ENCODE measurements around the gene LTBP3.

The LTBP3 gene

DNA sequence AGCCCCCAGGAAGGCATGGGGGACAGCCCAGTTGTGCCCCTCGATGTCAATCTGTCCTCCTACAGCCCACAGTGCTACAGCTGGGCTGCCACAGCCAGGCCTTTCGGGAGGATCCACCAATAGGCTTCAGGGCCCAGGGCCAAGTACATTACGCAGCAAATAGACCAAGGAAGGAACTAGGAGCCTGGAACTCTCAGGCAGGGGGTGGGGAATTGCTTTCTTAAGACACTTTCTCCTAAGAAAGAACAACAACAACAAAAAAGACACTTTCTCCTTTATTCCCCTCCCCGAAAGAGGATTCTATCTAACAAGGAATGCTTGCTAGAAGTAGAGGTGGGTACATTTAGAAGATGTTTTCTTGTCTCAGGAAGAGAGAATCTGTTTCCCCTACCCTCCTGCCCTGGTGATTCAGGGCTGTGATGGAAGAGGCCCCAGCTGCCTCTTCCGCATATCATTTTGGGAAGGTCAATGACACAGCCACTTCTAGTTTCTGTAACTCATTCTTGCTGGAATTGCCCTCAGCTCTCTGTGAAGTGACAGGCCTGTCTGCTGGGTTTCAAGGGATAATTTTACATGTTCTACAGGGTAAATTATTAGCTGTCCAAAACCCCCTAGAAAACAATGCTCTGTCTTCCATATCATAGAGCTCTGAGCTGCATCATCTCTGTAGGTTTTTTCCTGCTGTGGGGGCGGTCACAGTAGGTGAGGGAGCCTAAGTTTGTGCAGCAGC is 65.4 kb downstream of the LTBP3 start:
- peak; percentile 51 for DNase-seq

DNA sequence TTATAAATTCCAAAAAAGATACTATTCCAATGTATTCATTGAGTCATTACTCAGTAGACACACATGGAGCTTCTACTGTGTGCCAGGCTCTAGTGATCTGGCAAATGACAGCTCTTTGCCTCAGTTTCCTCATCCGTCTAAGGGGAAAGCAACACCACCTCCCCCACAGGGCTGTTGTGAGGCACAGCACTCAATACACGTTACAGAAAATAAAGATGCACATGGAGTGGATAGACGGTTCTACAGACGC is 65.8 kb downstream of the LTBP3 start:
- no peak for DNase-seq

DNA sequence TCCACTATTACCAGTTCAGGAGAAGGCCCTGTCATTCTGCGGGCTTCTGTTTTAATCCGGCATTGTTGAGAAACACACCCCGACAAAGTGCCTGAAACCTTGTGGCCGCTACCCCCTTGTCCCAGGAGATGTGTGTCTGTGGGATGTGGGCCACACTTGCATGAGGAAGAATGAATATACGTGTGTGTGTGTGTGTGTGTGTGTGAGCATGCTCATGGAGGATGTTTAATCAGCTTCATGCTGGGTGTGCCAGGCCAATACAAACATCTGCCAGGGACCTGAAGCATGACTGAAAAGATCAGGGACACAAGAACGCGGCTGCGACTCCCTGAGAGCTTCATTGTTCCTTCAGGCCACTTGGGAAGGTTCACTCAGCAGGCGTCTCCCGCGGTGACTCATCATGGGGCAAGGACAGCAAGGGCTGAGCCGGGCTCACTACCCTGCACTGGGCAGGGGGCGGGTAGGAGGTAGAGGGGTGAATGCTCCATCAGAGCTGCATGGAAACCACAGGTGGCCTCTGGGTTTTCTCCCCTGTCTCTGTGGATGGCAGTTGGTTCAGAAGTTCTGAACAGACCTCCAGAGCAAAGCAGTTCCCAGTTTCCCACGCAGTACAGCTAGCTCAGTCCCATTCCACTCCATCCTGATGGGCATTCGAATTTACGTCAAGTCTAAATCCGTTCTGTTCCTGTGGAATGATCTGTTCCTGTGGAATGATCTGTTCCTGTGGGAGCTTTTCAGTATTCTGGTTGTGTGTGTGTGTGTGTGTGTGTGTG is 66.4 kb downstream of the LTBP3 start:
- DNase-seq, result peak; percentile 86

DNA sequence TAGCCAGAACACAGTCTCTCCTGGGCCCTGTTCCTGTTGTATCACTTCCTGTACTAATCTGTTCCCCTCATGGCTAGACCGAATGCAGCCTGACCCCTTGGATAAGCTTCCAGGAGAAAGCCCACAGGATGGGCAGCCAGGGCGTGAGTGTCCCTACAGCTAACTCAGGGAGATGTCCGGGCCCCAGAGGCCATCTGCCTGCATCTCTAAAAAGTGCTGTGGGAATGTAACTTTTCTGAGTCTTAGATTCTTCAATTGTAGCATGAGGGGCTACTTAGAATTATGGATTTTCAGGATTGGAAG is 67.0 kb downstream of the LTBP3 start:
- no peak for DNase-seq

DNA sequence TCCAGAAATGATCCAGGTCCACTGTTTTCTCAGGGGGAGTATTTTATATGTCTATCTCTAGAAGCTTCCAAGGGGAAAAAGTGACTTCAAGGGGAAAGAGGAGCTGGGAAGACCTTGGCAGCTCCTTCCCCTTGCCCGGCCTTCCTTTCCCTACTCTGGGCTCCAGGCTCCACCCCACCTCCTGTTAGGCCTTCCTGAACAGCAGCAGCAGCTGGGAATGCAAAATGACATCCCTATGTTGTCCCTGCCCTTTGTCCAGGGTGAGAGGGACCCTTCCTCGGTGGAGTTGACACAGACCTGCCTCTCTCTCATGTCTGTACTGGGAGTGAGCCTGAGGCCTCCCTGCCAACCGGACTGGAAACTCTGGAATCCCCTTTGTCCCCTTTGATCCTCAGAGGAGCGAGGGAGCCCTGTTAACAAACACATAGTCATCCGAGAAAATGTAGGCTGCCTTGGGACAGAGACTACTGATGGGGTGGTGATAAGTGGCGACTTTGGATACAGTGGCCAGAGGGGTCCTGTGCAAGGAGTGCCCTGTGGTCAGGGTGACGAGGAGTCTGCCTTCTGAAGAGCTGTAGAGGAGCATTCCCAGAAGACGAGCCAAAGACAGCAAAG is 68.3 kb downstream of the LTBP3 start:
- peak; percentile 15 for DNase-seq

DNA sequence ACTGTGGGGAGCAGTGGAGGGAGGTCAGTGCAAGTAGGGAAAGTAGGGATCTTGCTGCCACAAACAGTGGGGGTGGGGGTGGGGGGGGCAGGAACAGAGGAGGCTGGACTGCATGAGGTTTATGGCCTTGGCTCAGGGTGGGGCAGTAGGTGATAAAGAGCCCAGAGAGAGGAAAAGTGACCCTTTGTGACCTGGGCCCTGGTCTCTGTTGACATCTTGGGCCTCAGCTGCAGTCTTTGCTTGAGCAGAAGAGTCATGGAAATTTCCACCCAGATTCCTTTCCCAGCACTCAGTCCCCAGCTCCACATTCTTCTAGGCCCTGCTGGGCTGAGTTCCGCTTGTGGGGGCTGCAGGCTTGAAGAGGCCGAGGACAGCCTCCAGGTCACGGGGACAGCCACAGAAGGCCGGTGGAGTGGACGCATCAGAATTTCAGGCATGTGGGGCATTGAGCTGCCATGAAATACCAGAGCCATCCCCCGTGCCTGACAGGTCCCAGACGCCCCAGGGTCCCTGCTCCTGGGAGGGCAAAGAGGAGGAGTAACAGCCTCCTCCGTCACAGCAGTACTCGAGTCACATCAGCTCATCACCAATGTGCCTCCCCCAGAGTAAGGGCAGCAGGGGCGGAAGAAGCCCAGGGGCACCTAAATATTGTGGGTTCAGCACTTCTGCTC is 69.0 kb downstream of the LTBP3 start:
- no peak for DNase-seq

Measured in NCI-H526 treated with DMSO at 0.1 percent for 48 hours (cell line).